Measurements from ENCODE around the gene OR2AT4.

DNA sequence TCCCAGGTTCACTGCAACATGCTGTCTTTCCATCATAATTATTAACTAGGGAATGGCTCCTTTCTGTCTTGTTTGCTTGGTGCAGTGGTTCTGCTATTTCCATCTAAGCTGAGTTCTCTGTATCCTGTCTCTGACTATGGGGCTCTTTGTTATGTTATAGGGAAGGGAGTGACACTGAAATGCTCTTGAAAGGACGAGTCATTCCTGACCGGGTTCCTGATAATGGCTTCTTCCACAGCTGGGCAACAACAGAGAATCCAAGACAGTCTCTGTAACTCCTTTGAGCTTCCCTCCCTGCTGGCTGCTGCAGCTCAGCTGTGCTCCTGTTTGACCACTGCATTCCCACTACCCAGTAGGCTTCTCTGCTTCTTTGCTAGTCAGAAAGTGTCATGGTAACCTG is 24.1 kb downstream of the OR2AT4 start:
- TF ChIP-seq, protein P1, sequence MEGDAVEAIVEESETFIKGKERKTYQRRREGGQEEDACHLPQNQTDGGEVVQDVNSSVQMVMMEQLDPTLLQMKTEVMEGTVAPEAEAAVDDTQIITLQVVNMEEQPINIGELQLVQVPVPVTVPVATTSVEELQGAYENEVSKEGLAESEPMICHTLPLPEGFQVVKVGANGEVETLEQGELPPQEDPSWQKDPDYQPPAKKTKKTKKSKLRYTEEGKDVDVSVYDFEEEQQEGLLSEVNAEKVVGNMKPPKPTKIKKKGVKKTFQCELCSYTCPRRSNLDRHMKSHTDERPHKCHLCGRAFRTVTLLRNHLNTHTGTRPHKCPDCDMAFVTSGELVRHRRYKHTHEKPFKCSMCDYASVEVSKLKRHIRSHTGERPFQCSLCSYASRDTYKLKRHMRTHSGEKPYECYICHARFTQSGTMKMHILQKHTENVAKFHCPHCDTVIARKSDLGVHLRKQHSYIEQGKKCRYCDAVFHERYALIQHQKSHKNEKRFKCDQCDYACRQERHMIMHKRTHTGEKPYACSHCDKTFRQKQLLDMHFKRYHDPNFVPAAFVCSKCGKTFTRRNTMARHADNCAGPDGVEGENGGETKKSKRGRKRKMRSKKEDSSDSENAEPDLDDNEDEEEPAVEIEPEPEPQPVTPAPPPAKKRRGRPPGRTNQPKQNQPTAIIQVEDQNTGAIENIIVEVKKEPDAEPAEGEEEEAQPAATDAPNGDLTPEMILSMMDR (IDR thresholded peaks at IDR 0.05): no peak
- TF ChIP-seq POLR2A (IDR thresholded peaks at IDR 0.05) (no peak), POLR2AphosphoS5 (IDR thresholded peaks at IDR 0.05) (no peak)
